Fibroblast of mammary gland (primary cell): ENCODE measurements around the gene TRIM43B.
"Not testable (repeated sequence)": the region's sequence is repeated elsewhere in the genome, so short reads cannot be mapped to it uniquely, and the experiment has no call there.

Experiments
- DNase-seq: peaks from one replicate; pipeline ENCODE4 v3.0.0-alpha.2; 2010; ENCODE audit warnings: low read depth
- H3K4me3 ChIP-seq: 2 replicates; pipeline ENCODE4 v1.5.1; 2011; ENCODE audit warnings: low read depth, mild to moderate bottlenecking, low read length, moderate library complexity; ENCODE audit not compliant: control insufficient read depth

Gene TRIM43B

DNA sequence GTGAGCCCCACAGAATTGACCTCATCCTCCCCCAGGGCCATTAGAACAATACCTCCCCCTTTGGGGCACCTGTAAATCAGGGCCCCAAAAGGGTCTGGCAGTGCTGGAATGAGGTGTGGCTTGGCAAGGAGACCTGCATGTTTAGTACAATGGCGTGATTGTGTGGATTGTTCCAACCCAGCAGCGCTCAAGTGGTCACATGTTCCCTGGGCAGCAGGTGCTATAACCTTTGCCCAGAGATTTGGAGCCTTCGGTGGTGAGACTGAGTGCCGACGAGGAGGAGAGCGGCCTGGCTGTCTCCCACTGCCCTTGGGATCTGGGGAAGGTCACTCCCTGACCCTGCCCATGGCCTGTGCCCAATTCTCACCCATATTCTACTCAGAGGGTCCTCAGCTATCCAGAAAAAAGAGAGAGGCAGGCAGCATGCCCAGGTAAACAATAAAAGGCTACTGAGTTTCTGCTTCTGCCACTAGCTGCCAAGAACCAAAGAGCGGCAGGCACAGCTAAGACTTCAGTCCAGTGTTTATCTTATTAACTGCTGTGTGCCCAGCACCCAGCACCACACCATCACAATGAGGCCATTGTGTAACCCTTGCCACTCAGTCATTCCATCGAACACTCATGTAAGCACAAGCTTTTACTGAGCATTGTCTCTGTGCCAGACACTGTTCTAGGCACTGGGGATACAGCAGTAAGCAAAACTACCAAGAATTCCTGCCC, 54.6 kb downstream of the TRIM43B start:
- not testable (repeated sequence) for H3K4me3 ChIP-seq, DNase-seq

DNA sequence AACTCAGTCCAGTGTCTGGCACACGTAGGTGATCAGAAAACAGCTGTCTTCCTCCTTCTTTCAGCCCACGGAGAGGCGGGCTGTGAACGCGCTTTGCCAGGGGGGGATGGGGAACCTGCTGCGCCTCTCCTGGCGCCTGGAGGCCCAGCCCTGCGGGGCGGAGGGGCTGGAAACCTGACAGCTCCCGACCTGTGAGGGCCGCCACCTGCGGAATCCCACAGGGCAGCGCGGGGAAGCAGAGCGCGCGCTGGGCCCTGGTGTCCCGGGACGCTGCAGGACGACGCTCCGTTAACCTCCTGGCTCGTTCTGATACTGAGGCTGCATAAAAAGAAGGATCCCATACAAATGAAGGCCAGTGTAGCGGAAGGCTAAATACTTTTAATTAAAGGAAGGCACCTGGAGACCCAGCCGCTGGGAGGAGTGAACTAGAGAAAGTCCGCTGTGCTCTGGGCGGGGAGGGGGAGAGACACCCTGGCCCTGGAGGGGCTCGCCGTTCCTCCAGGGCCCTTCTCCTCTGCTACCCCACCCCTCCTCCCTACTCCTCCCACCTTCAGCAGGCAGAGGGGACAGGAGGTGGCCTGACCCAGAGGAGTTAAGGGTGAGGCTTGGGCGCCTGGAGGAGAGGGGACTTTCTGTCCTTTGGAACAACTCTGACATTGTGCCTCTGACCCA, 57.2 kb downstream of the TRIM43B start:
- DNase-seq, H3K4me3 ChIP-seq: not testable (repeated sequence)
